ENCODE data around the gene STRN4. TPM values are rescaled to one million over a fixed set of nuclear protein-coding genes. Genes with fewer than 3 reads are reported as not detected.
A peak's percentile ranks its signal among the peaks of the same experiment; 100 is the strongest.

The STRN4 gene
- total and polyA plus RNA-seq, 9 of the 15 experiments (the other 6 are each of a cell fraction or from before 2014, with no cell fraction given): 0.62 to 83.7 (median 36.9) TPM

GRCh38 chr19:46746281-46747057 lies at the start of gene STRN4 (continued):
- TF ChIP-seq E2F4 (CRISPR knock-in tag; IDR thresholded peaks at IDR 0.05; ENCODE audit: low read depth): no peak
- no peak for TF ChIP-seq MYNN (IDR thresholded peaks at IDR 0.05)
- no peak for TF ChIP-seq MYNN (CRISPR knock-in tag; IDR thresholded peaks at IDR 0.05)
- TF ChIP-seq ARHGAP35 (IDR thresholded peaks at IDR 0.05; ENCODE audit: partially characterized antibody): no peak
- TF ChIP-seq ZNF263 (CRISPR knock-in tag; IDR thresholded peaks at IDR 0.05; ENCODE audit: borderline replicate concordance): no peak
- no peak for TF ChIP-seq RBM39 (optimal IDR thresholded peaks at IDR 0.05; ENCODE audit: low read depth, low read length)
- TF ChIP-seq ZNF436 (CRISPR knock-in tag; IDR thresholded peaks at IDR 0.05): no peak
- TF ChIP-seq CHD4 (IDR thresholded peaks at IDR 0.05; ENCODE audit: insufficient read depth, insufficient replicate concordance, low read depth, low read length, poor library complexity, severe bottlenecking): no peak
- TF ChIP-seq HOXB6 (CRISPR knock-in tag; IDR thresholded peaks at IDR 0.05; ENCODE audit: borderline replicate concordance): no peak
- TF ChIP-seq HDAC2 (IDR thresholded peaks at IDR 0.05): 0 out of 2 replicates have a peak, but pooled peaks have one; percentile 30
- no peak for TF ChIP-seq CHD2 (IDR thresholded peaks at IDR 0.05; ENCODE audit: low read depth, low read length)
- no peak for TF ChIP-seq KAT8 (IDR thresholded peaks at IDR 0.05; ENCODE audit: low read depth)
- no peak for TF ChIP-seq HDAC6 (IDR thresholded peaks at IDR 0.05; ENCODE audit: low read depth, low read length)
- TF ChIP-seq HDGF (IDR thresholded peaks at IDR 0.05): no peak
- TF ChIP-seq SRSF1 (IDR thresholded peaks at IDR 0.05; ENCODE audit: low read depth, low read length): no peak
- TF ChIP-seq ZNF644 (tag; IDR thresholded peaks at IDR 0.05; ENCODE audit: low read depth): no peak
- TF ChIP-seq HMGN3 (IDR thresholded peaks at IDR 0.05; ENCODE audit: borderline replicate concordance, extremely low read depth, insufficient read length, low read depth, low read length): no peak
- TF ChIP-seq DPF2 (IDR thresholded peaks at IDR 0.05): no peak
- TF ChIP-seq FOXA3 (CRISPR knock-in tag; conservative IDR thresholded peaks at IDR 0.05 in 1 of 2, IDR thresholded peaks at IDR 0.05 in 1 of 2): no peak
- no peak for TF ChIP-seq MLLT1 (IDR thresholded peaks at IDR 0.05)
- TF ChIP-seq ZC3H11A (IDR thresholded peaks at IDR 0.05; ENCODE audit: low read depth, low read length): no peak
- TF ChIP-seq RAD51 (IDR thresholded peaks at IDR 0.05; ENCODE audit: borderline replicate concordance, low read depth): no peak
- no peak for TF ChIP-seq THRA (IDR thresholded peaks at IDR 0.05)
